ENCODE measurements around the gene ACP2.
A peak's percentile ranks its signal among the peaks of the same experiment; 100 is the strongest.

Gene ACP2

GRCh38 chr11:47248664-47249377 lies at the start of gene ACP2:
Gene ACP2, minus strand, starts transcription at chr11:47248814. Its CDS starts 25 bp downstream, at chr11:47248789.
- DNase-seq (ENCODE audit: low spot score), result peak; percentile 83
- peak; percentile 38 for TF ChIP-seq CTCF (IDR thresholded peaks at IDR 0.05; ENCODE audit: extremely low read depth, missing control alignments)

GRCh38 chr11:47296045-47296444 lies 47.4 kb upstream of the ACP2 start:
- no peak for DNase-seq (ENCODE audit: low spot score)
- TF ChIP-seq CTCF (IDR thresholded peaks at IDR 0.05; ENCODE audit: extremely low read depth, missing control alignments), result no peak

- no peak for DNase-seq (ENCODE audit: low spot score)
- TF ChIP-seq CTCF (IDR thresholded peaks at IDR 0.05; ENCODE audit: extremely low read depth, missing control alignments), result no peak
Measured at GRCh38 chr11:47295385-47295784, 46.8 kb upstream of the ACP2 start.

GRCh38 chr11:47289856-47290255 lies 41.2 kb upstream of the ACP2 start:
- TF ChIP-seq CTCF (IDR thresholded peaks at IDR 0.05; ENCODE audit: extremely low read depth, missing control alignments), result no peak
- DNase-seq (ENCODE audit: low spot score), result no peak

- no peak for TF ChIP-seq CTCF (IDR thresholded peaks at IDR 0.05; ENCODE audit: extremely low read depth, missing control alignments)
- no peak for DNase-seq (ENCODE audit: low spot score)
Measured at GRCh38 chr11:47288066-47288465, 39.5 kb upstream of the ACP2 start.

GRCh38 chr11:47285969-47286770 lies 37.6 kb upstream of the ACP2 start:
- no peak for TF ChIP-seq CTCF (IDR thresholded peaks at IDR 0.05; ENCODE audit: extremely low read depth, missing control alignments)
- DNase-seq (ENCODE audit: low spot score), result no peak

GRCh38 chr11:47284151-47284550 lies 35.5 kb upstream of the ACP2 start:
- TF ChIP-seq CTCF (IDR thresholded peaks at IDR 0.05; ENCODE audit: extremely low read depth, missing control alignments), result no peak
- DNase-seq (ENCODE audit: low spot score), result no peak

All from GM20000 (cell line).